HG03521 (cell line): ENCODE results near the gene NCAPD2.

Experiments
- ATAC-seq: cut with Tn5 transposase; IDR thresholded peaks from one replicate; pipeline ENCODE4 v1.9.1; 2021; ENCODE audit warnings: mild to moderate bottlenecking, moderate library complexity; ENCODE audit not compliant: unreplicated experiment

Gene NCAPD2

GRCh38 chr12:6562881-6563280 is 69.0 kb downstream of the NCAPD2 start:
- no peak for ATAC-seq

- ATAC-seq, result no peak
These were observed 69.6 kb downstream of the NCAPD2 start for GRCh38 chr12:6563448-6564050.

- ATAC-seq, result no peak
These were observed 73.3 kb downstream of the NCAPD2 start for GRCh38 chr12:6567112-6567670.

- no peak for ATAC-seq
These were observed 75.4 kb downstream of the NCAPD2 start for GRCh38 chr12:6569312-6569711.

- no peak for ATAC-seq
These were observed 75.9 kb downstream of the NCAPD2 start for GRCh38 chr12:6569786-6570185.

- no peak for ATAC-seq
These were observed 76.5 kb downstream of the NCAPD2 start for GRCh38 chr12:6570264-6570887.

- no peak for ATAC-seq
These were observed 79.1 kb downstream of the NCAPD2 start for GRCh38 chr12:6573001-6573400.

- ATAC-seq, result no peak
These were observed 80.8 kb downstream of the NCAPD2 start for GRCh38 chr12:6574576-6575295.

GRCh38 chr12:6575648-6576047 is 81.7 kb downstream of the NCAPD2 start:
- no peak for ATAC-seq
